Measurements from ENCODE around the gene ORM1. TPM values are rescaled to one million over a fixed set of nuclear protein-coding genes. Genes with fewer than 3 reads are reported as not detected.

The ORM1 gene
- total RNA-seq, 1 experiment from 2014 or later = not detected

GRCh38 chr9:114309096-114309495 is 13.8 kb upstream of the ORM1 start:
- DNase-seq (ENCODE audit: unreplicated experiment) = no peak
- Mint-ChIP-seq H3K4me1 (ENCODE audit: insufficient read depth, unreplicated experiment) (no peaks in the 10 kb centered on the region), H3K36me3 (ENCODE audit: insufficient read depth, unreplicated experiment) (no peaks in the 10 kb centered on the region), H3K27ac (ENCODE audit: low read depth, unreplicated experiment) (no peak overlapping the region), H3K4me3 (ENCODE audit: unreplicated experiment) (no peak overlapping the region), H3K9me3 (ENCODE audit: unreplicated experiment) (no peaks in the 10 kb centered on the region), H3K27me3 (ENCODE audit: insufficient read depth, unreplicated experiment) (no peaks in the 10 kb centered on the region)
- TF ChIP-seq CTCF (IDR thresholded peaks at IDR 0.05; ENCODE audit: unreplicated experiment) = no peak
- CTCF ChIA-PET = interaction anchor here (0.8 to 1.7 kb wide), 3 partner anchors 24 to 154 kb away, joined by 3 to 5 read pairs (median 5); no protein-coding TSS in a partner anchor
- intact Hi-C loops (cut with micrococcal nuclease) = no loop called here
- BruUV-seq (replicated peaks) = no TSS peak
- POLR2A ChIA-PET = no interaction called here

- CTCF ChIA-PET = interaction anchor here (0.6 to 1.7 kb wide), 5 partner anchors 156 to 705 kb away, joined by 3 to 5 read pairs (median 3); no protein-coding TSS in a partner anchor
- POLR2A ChIA-PET = interaction anchor here (0.7 kb wide), 1 partner anchor 37 kb away, joined by 3 read pairs; no protein-coding TSS in a partner anchor
- no peaks in the 10 kb centered on the region for H3K27me3 Mint-ChIP-seq (ENCODE audit: insufficient read depth, unreplicated experiment)
- no TSS peak for BruUV-seq (replicated peaks)
- no peaks in the 10 kb centered on the region for H3K36me3 Mint-ChIP-seq (ENCODE audit: insufficient read depth, unreplicated experiment)
- TF ChIP-seq CTCF (IDR thresholded peaks at IDR 0.05; ENCODE audit: unreplicated experiment) = no peak
- intact Hi-C loops (cut with micrococcal nuclease) = no loop called here
- no peaks in the 10 kb centered on the region for H3K4me1 Mint-ChIP-seq (ENCODE audit: insufficient read depth, unreplicated experiment)
- H3K27ac Mint-ChIP-seq (ENCODE audit: low read depth, unreplicated experiment) = no peak overlapping the region
- H3K4me3 Mint-ChIP-seq (ENCODE audit: unreplicated experiment) = no peak overlapping the region
- H3K9me3 Mint-ChIP-seq (ENCODE audit: unreplicated experiment) = no peaks in the 10 kb centered on the region
- no peak for DNase-seq (ENCODE audit: unreplicated experiment)
Measured at GRCh38 chr9:114310471-114311450, 12.1 kb upstream of the ORM1 start.

- H3K36me3 Mint-ChIP-seq (ENCODE audit: insufficient read depth, unreplicated experiment) = no peaks in the 10 kb centered on the region
- no TSS peak for BruUV-seq (replicated peaks)
- H3K9me3 Mint-ChIP-seq (ENCODE audit: unreplicated experiment) = no peaks in the 10 kb centered on the region
- ChIA-PET POLR2A (interaction anchor here (0.6 kb wide), 1 partner anchor 275 kb away, joined by 3 read pairs; no protein-coding TSS in a partner anchor), CTCF (no interaction called here)
- intact Hi-C loops (cut with micrococcal nuclease) = no loop called here
- no peak overlapping the region for H3K27ac Mint-ChIP-seq (ENCODE audit: low read depth, unreplicated experiment)
- H3K27me3 Mint-ChIP-seq (ENCODE audit: insufficient read depth, unreplicated experiment) = no peaks in the 10 kb centered on the region
- no peak overlapping the region for H3K4me3 Mint-ChIP-seq (ENCODE audit: unreplicated experiment)
- TF ChIP-seq CTCF (IDR thresholded peaks at IDR 0.05; ENCODE audit: unreplicated experiment) = no peak
- no peaks in the 10 kb centered on the region for H3K4me1 Mint-ChIP-seq (ENCODE audit: insufficient read depth, unreplicated experiment)
- DNase-seq (ENCODE audit: unreplicated experiment) = no peak
Measured at GRCh38 chr9:114311571-114312512, 11.1 kb upstream of the ORM1 start.

GRCh38 chr9:114312513-114312875 is 10.4 kb upstream of the ORM1 start:
- Mint-ChIP-seq H3K27ac (ENCODE audit: low read depth, unreplicated experiment) (no peak overlapping the region), H3K4me1 (ENCODE audit: insufficient read depth, unreplicated experiment) (no peaks in the 10 kb centered on the region)
- CTCF ChIA-PET = no interaction called here

More at GRCh38 chr9:114312513-114312875, 10.4 kb upstream of the ORM1 start:
- Mint-ChIP-seq H3K27me3 (ENCODE audit: insufficient read depth, unreplicated experiment) (no peaks in the 10 kb centered on the region), H3K9me3 (ENCODE audit: unreplicated experiment) (no peaks in the 10 kb centered on the region), H3K36me3 (ENCODE audit: insufficient read depth, unreplicated experiment) (no peaks in the 10 kb centered on the region), H3K4me3 (ENCODE audit: unreplicated experiment) (no peak overlapping the region)
- DNase-seq (ENCODE audit: unreplicated experiment) = no peak
- intact Hi-C loops (cut with micrococcal nuclease) = no loop called here
- no peak for TF ChIP-seq CTCF (IDR thresholded peaks at IDR 0.05; ENCODE audit: unreplicated experiment)
- BruUV-seq (replicated peaks) = no TSS peak
- POLR2A ChIA-PET = no interaction called here
